CD4-positive, alpha-beta T cell (primary cell): ENCODE results near the gene ZCCHC2. TPM values are rescaled to one million over a fixed set of nuclear protein-coding genes. Genes with fewer than 3 reads are reported as not detected.

Source experiments
- ATAC-seq: fragments of 200-7000 bp; cut with Tn5 transposase; one replicate; pipeline ENCODE4 v1.10.0; 2022; ENCODE audit warnings: mild to moderate bottlenecking; ENCODE audit not compliant: poor library complexity
- CTCF ChIA-PET: fragments of 350-600 bp; sonication (Branson Sonifier 250); formaldehyde crosslinking; loops from one replicate; lab custom pipeline; 2021; ENCODE audit warnings: antibody characterized with exemption, inconsistent platforms; lab: Charles Lee
- POLR2A ChIA-PET: fragments of 350-600 bp; sonication (Branson Sonifier 250); formaldehyde crosslinking; loops from one replicate; lab custom pipeline; 2021; ENCODE audit warnings: antibody characterized with exemption, inconsistent platforms; lab: Charles Lee
- DNase-seq, 14 experiments: peaks; one replicate each; pipeline ENCODE4 v3.0.0-alpha.2; 2013 to 2020; ENCODE audit warnings: mixed read lengths in 2 of 14
- H3K27ac ChIP-seq, 2 donors: one replicate each; pipeline versions ENCODE4 v1.5.1 to v1.7.0; 2013; ENCODE audit warnings: low read length in 2 of 2, low read depth in 1 of 2, mild to moderate bottlenecking in 1 of 2
- H3K27me3 ChIP-seq, 2 experiments: 1 replicate in 1 of 2; 2 replicates in 1 of 2; pipeline versions ENCODE4 v1.6.1 to v1.7.0; 2013; ENCODE audit warnings: low read length in 2 of 2, control low read depth in 1 of 2, mild to moderate bottlenecking in 1 of 2, moderate library complexity in 1 of 2; ENCODE audit not compliant: insufficient read depth in 2 of 2, control insufficient read depth in 1 of 2
- H3K36me3 ChIP-seq: one replicate; pipeline ENCODE4 v1.6.1; 2013; ENCODE audit warnings: low read length, control low read depth; ENCODE audit not compliant: insufficient read depth
- H3K4me1 ChIP-seq: one replicate; pipeline ENCODE4 v1.6.1; 2013; ENCODE audit warnings: low read length, control low read depth; ENCODE audit not compliant: insufficient read depth
- H3K4me3 ChIP-seq: one replicate; pipeline ENCODE4 v1.5.1; 2013; ENCODE audit warnings: mild to moderate bottlenecking, low read length, moderate library complexity
- H3K9me3 ChIP-seq, 2 experiments: 1 replicate in 1 of 2; 2 replicates in 1 of 2; pipeline versions ENCODE4 v1.6.1 to v1.7.0; 2013; ENCODE audit warnings: low read length in 2 of 2, mild to moderate bottlenecking in 2 of 2, control low read depth in 1 of 2, moderate library complexity in 1 of 2; ENCODE audit not compliant: control insufficient read depth in 1 of 2, insufficient read depth in 1 of 2
- H3K27ac Mint-ChIP-seq: one replicate; pipeline ENCODE4 v1.8.0; 2020; ENCODE audit warnings: mixed read lengths
- H3K27me3 Mint-ChIP-seq: one replicate; pipeline ENCODE4 v1.8.0; 2021; ENCODE audit warnings: mixed read lengths
- H3K36me3 Mint-ChIP-seq: one replicate; pipeline ENCODE4 v1.8.0; 2021; ENCODE audit warnings: low read depth, mixed read lengths
- H3K4me1 Mint-ChIP-seq: one replicate; pipeline ENCODE4 v1.8.0; 2021; ENCODE audit warnings: low read depth, mixed read lengths
- H3K4me3 Mint-ChIP-seq: one replicate; pipeline ENCODE4 v1.8.0; 2020; ENCODE audit warnings: mild to moderate bottlenecking, mixed read lengths
- H3K9me3 Mint-ChIP-seq: one replicate; pipeline ENCODE4 v1.8.0; 2020; ENCODE audit warnings: mixed read lengths
- intact Hi-C, 2 experiments: fragments of 100-400 bp; cut with DNase I in 1 of 2; cut with micrococcal nuclease in 1 of 2; formaldehyde crosslinking; loops; one replicate each; pipeline versions ENCODE4 v1.15.1 to v1.9.0; 2023 to 2025; cut with DNase I, micrococcal nuclease
- total RNA-seq, 174 experiments: library from RNA in 2 of 174; stranded (reverse) in 2 of 174; gene quantifications; one replicate each; pipeline ENCODE4 v1.2.3 and lab custom pipeline; 2021 to 2026
- TF ChIP-seq, protein P1 (sequence below): fragments of 200-600 bp; IDR thresholded peaks from one replicate; pipeline ENCODE4 v1.8.0; 2022; ENCODE audit warnings: antibody characterized with exemption, mild to moderate bottlenecking

Gene ZCCHC2
- total RNA-seq, 2 experiments from 2014 or later = 85.0 to 85.4 TPM

DNA sequence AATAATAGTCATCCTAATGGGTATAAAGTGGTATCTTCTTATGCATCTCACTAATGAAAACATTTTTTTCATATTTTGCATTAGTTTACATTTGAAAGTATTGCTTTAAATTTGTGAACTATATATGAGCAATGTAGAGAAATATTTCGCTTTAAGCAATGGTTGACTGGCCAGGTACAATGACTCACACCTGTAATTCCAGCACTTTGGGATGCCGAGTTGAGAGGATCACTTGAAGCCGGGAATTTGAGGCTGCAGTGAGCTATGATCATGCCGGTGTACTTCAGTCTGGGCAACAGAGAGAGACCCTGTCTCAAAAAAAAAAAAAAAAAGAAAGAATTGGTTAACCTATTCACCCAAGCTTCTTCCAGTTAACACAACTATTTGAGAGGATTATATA, 15.1 kb downstream of the ZCCHC2 start:
- H3K4me1 Mint-ChIP-seq = peaks cover 55% of the 10 kb centered on the region
- H3K4me1 ChIP-seq = peaks cover 18% of the 10 kb centered on the region

DNA sequence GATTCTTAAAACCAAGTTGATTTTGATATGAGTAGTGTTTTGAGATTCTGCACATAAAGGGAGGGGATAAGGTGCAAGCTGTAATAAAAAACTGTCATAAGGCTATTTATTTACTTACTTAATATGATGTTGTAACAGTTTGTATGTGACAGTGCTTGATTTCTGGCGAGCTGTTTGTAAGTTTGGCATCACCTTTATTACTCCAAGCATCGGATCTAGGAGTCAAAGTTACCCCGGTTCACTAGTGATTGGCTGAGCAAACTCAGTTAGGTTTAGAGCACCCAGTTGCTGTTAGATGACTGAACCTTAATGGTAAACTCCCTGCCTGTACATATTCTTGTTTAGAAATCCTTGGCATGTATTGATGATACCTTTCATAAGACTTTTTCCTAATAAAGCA, 16.1 kb downstream of the ZCCHC2 start:
- DNase-seq = no peak
- Histone ChIP-seq H3K4me3 (no peak overlapping the region), H3K9me3 (no peaks in the 10 kb centered on the region), H3K36me3 (peaks cover 43% of the 10 kb centered on the region), H3K27ac (no peak overlapping the region), H3K4me1 (peaks cover 11% of the 10 kb centered on the region), H3K27me3 (no peaks in the 10 kb centered on the region)
- no peak for ATAC-seq
- POLR2A ChIA-PET = interaction anchor here (1.5 kb wide), 1 partner anchor 14 kb away, joined by 4 read pairs; no protein-coding TSS in a partner anchor
- H3K36me3 Mint-ChIP-seq = peaks cover 57% of the 10 kb centered on the region
- intact Hi-C loops = no loop called here
- TF ChIP-seq, protein P1, sequence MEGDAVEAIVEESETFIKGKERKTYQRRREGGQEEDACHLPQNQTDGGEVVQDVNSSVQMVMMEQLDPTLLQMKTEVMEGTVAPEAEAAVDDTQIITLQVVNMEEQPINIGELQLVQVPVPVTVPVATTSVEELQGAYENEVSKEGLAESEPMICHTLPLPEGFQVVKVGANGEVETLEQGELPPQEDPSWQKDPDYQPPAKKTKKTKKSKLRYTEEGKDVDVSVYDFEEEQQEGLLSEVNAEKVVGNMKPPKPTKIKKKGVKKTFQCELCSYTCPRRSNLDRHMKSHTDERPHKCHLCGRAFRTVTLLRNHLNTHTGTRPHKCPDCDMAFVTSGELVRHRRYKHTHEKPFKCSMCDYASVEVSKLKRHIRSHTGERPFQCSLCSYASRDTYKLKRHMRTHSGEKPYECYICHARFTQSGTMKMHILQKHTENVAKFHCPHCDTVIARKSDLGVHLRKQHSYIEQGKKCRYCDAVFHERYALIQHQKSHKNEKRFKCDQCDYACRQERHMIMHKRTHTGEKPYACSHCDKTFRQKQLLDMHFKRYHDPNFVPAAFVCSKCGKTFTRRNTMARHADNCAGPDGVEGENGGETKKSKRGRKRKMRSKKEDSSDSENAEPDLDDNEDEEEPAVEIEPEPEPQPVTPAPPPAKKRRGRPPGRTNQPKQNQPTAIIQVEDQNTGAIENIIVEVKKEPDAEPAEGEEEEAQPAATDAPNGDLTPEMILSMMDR = no peak
- peaks cover 49% of the 10 kb centered on the region for H3K4me1 Mint-ChIP-seq
- no peaks in the 10 kb centered on the region for H3K27me3 Mint-ChIP-seq
- no peak overlapping the region for H3K27ac Mint-ChIP-seq
- no peaks in the 10 kb centered on the region for H3K9me3 Mint-ChIP-seq
- CTCF ChIA-PET = interaction anchor here (0.9 kb wide), 1 partner anchor 45 kb away, joined by 7 read pairs; no protein-coding TSS in a partner anchor
- no peak overlapping the region for H3K4me3 Mint-ChIP-seq

More for the DNA sequence above, 15.1 kb downstream of the ZCCHC2 start:
- intact Hi-C loops = no loop called here
- ChIA-PET POLR2A (interaction anchor here (1.5 kb wide), 1 partner anchor 13 kb away, joined by 4 read pairs; no protein-coding TSS in a partner anchor), CTCF (interaction anchor here (0.6 to 1.4 kb wide), 3 partner anchors 11 to 896 kb away, joined by 3 to 7 read pairs (median 4); no protein-coding TSS in a partner anchor)
- Mint-ChIP-seq H3K9me3 (no peaks in the 10 kb centered on the region), H3K27ac (no peak overlapping the region), H3K36me3 (peaks cover 48% of the 10 kb centered on the region), H3K27me3 (no peaks in the 10 kb centered on the region), H3K4me3 (no peak overlapping the region)
- Histone ChIP-seq H3K9me3 (no peaks in the 10 kb centered on the region), H3K4me3 (no peak overlapping the region), H3K27ac (no peak overlapping the region), H3K36me3 (peaks cover 33% of the 10 kb centered on the region), H3K27me3 (no peaks in the 10 kb centered on the region)
- TF ChIP-seq, protein P1 = no peak
- DNase-seq = no peak
- ATAC-seq = no peak

DNA sequence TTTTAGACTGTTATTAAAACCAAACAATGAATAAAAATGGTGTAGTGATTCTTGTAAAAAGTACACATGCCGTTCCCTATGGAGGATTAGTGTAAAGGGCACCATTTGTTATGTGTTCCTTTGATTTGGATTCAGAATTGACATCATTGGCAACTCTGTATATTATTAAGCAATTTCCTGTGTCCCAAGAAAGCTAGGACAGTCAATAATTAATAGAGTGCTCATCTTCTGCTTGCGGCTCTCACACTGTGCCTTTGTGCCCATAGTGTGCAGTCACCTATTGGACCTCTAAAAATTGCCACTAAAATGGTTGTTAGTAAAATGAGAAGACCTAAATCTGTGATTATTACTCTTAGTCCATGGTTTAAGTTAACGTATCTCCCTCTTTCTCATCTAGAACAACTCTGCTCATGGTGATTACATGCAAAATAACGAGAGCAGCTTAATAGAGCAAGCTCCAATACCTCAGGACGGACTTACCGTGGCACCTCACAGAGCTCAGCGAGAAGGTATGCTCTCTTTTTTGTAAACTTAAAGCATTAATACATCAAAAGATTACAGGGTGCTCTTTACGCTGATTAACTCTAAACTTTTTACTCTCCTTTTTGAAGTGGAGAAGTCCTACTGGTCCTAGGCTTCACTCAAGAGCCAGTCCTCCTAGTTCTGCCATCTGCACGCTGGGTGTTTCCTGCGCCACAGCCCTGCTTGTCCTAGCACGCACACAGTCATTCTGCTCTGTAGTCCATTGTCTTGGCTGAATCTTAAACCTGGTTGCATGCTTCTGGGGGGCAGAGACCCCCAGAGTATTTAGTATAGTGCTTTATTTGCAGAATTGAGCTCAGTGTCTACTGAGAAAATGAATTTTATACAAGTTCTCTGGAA, 16.7 kb downstream of the ZCCHC2 start:
- no peak overlapping the region for H3K4me3 ChIP-seq
- intact Hi-C loops = no loop called here
- H3K9me3 Mint-ChIP-seq = no peaks in the 10 kb centered on the region
- H3K36me3 ChIP-seq = peaks cover 49% of the 10 kb centered on the region
- H3K36me3 Mint-ChIP-seq = peaks cover 64% of the 10 kb centered on the region
- ChIA-PET POLR2A (interaction anchor here (0.9 to 1.5 kb wide), 2 partner anchors 15 to 17 kb away, joined by 4 to 6 read pairs; partner anchors contain the start of gene ZCCHC2), CTCF (no interaction called here)
- ATAC-seq (no peak), DNase-seq (no peak)
- no peak overlapping the region for H3K27ac Mint-ChIP-seq
- H3K9me3 ChIP-seq = no peaks in the 10 kb centered on the region
- no peaks in the 10 kb centered on the region for H3K27me3 Mint-ChIP-seq
- TF ChIP-seq, protein P1 = no peak
- H3K27me3 ChIP-seq = no peaks in the 10 kb centered on the region
- H3K4me3 Mint-ChIP-seq = no peak overlapping the region
- peaks cover 43% of the 10 kb centered on the region for H3K4me1 Mint-ChIP-seq
- H3K27ac ChIP-seq = no peak overlapping the region
- H3K4me1 ChIP-seq = peaks cover 11% of the 10 kb centered on the region
